Loucy (cell line): Measurements from ENCODE around the gene CRY2.

Experiments used
- CTCF ChIP-seq: fragments of 200-600 bp; sonication (generic); conservative IDR thresholded peaks from 2 replicates; pipeline ENCODE4 v1.5.1; 2014; ENCODE audit warnings: mild to moderate bottlenecking, antibody characterized with exemption, low read length
- EZH2phosphoT487 ChIP-seq: fragments of 200-600 bp; IDR thresholded peaks from 2 replicates; pipeline ENCODE4 v1.6.1; 2018; ENCODE audit warnings: antibody characterized with exemption, mild to moderate bottlenecking, moderate library complexity, borderline replicate concordance

DNA sequence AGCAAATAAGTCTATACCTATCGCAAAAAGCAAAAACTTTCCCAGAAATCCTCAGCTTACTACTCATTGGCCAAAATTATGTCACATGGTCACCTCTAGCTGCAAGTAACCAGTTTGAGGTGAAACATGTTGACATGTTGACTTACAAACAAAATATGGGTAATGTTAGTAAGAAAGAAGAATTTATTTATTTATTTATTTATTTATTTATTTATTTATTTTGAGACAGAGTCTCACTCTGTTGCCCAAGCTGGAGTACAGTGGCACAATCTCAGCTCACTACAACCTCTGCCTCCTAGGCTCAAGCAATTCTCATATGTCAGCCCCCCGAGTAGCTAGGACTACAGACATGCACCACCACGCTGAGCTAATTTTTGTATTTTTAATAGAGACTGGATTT, 47.7 kb upstream of the CRY2 start:
- TF ChIP-seq CTCF (no peak), EZH2phosphoT487 (no peak)
